ENCODE measurements around the gene NEGR1. TPM values are rescaled to one million over a fixed set of nuclear protein-coding genes. Genes with fewer than 3 reads are reported as not detected.

Gene NEGR1
- total RNA-seq, 4 donors from 2014 or later: 4.6 to 5.7 (median 5.0) TPM

DNA sequence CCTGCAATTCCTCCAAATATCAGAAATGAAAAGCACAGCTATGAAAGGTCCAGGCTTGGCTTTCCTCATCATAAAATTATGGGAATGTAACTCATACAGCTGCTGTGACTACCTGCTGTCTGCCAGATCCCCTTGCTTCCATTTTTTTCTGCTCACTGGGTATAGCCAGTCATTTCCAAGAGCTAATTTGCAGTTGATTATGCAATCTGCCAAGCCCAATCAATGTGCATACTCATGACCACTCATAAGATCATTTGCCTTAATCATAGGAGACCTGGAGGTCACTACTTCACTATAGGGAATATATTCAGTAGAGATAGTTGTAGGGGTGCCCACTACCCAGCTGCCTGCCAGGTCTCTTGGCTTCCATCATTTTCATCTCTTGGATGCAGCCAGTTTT is 783.8 kb downstream of the NEGR1 start:
- TF ChIP-seq, protein P1, sequence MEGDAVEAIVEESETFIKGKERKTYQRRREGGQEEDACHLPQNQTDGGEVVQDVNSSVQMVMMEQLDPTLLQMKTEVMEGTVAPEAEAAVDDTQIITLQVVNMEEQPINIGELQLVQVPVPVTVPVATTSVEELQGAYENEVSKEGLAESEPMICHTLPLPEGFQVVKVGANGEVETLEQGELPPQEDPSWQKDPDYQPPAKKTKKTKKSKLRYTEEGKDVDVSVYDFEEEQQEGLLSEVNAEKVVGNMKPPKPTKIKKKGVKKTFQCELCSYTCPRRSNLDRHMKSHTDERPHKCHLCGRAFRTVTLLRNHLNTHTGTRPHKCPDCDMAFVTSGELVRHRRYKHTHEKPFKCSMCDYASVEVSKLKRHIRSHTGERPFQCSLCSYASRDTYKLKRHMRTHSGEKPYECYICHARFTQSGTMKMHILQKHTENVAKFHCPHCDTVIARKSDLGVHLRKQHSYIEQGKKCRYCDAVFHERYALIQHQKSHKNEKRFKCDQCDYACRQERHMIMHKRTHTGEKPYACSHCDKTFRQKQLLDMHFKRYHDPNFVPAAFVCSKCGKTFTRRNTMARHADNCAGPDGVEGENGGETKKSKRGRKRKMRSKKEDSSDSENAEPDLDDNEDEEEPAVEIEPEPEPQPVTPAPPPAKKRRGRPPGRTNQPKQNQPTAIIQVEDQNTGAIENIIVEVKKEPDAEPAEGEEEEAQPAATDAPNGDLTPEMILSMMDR (IDR thresholded peaks at IDR 0.05 in 4 of 5, conservative IDR thresholded peaks at IDR 0.05 in 1 of 5): no peak
- no peak for TF ChIP-seq POLR2A (IDR thresholded peaks at IDR 0.05)
- intact Hi-C loops (cut with DNase I; ENCODE audit: low total_unique reads): no loop called here
- Histone ChIP-seq H3K27ac (no peak overlapping the region), H3K4me1 (no peaks in the 10 kb centered on the region), H3K27me3 (no peaks in the 10 kb centered on the region), H3K9me3 (no peaks in the 10 kb centered on the region), H3K4me3 (no peak overlapping the region), H3K36me3 (no peaks in the 10 kb centered on the region)
- DNase-seq (no peak), ATAC-seq (no peak)
- in situ Hi-C loops (cut with MboI; ENCODE audit: low sequenced_read_pairs in 4 of 4): no loop called here

DNA sequence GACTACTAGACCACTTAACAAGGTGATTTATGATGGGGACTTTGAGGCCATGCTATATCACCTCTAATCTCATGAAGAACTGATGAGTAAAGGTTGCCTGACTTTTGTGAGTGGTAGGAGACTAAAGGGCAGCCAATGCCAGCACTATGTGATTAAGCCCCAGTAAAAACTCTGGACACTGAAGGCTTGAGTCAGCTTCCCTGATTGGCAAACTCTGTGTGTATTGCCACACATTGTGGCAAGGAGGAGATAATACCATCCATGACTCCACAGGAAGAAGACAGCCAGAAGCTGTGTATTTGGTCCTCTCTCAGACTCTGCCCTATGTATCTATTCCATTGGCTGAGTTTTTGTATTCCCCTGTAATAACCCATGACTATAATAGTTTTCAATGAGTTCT is 788.2 kb downstream of the NEGR1 start:
- no peak overlapping the region for H3K27ac ChIP-seq
- no peaks in the 10 kb centered on the region for H3K4me1 ChIP-seq
- no peak overlapping the region for H3K4me3 ChIP-seq
- TF ChIP-seq, protein P1 (IDR thresholded peaks at IDR 0.05 in 4 of 5, conservative IDR thresholded peaks at IDR 0.05 in 1 of 5): no peak
- TF ChIP-seq POLR2A (IDR thresholded peaks at IDR 0.05): no peak
- no peaks in the 10 kb centered on the region for H3K27me3 ChIP-seq
- in situ Hi-C loops (cut with MboI; ENCODE audit: low sequenced_read_pairs in 4 of 4): no loop called here
- intact Hi-C loops (cut with DNase I; ENCODE audit: low total_unique reads): no loop called here
- DNase-seq (no peak), ATAC-seq (no peak)
- no peaks in the 10 kb centered on the region for H3K36me3 ChIP-seq
- H3K9me3 ChIP-seq: no peaks in the 10 kb centered on the region

DNA sequence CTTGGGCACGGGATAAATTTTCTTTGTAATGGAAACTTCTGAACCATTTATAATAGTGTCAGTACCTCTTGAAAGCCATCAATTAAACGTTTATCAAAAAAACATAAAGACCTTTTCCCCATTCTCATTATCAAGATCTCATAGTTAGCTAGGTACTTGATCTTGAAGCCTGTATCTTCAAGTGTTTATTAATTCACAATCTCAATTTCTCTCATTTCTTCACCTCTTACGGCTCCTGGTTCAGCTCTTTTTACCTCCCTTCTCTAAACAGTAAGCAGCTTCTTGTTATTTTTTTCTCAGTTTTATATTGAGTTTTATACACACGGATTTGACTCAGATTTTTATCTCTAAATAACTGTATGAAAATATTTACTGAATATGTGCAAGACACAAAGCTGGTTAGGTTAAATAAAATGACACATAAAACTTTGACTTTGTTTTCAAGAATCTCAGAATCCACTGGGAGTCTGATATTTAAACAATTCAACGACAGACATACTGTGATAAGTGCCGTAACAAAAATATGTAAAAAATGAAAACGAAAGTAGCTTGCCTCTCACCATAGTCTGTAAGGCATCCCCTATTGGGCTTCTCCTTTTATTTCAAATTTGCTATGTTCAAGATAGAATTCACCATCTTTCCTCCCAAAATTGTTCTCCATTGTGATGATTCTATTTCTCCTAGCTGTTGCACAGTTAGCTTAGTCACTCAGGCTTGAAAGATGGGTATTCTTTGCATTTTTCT is 789.9 kb downstream of the NEGR1 start:
- no peak overlapping the region for H3K4me3 ChIP-seq

DNA sequence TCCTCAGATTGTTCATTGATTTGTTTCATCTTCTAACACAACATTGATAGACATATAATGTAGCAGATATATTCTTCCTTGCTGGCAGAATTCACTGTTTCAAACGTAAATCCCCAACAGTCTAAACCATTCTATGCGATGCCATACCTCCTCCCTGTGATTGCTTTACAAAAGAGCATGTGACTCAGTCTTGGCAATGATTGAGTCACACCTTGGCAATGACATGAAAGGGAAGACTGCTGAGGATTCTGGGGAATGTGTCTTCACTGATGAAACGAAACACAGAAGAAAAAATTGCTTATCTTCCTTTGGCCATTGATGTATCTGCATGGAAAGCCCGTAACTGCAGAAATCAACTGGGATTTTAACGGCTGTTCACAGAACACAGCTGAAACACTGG is 791.9 kb downstream of the NEGR1 start:
- Histone ChIP-seq H3K4me1 (no peaks in the 10 kb centered on the region), H3K27me3 (no peaks in the 10 kb centered on the region), H3K4me3 (no peak overlapping the region), H3K9me3 (no peaks in the 10 kb centered on the region), H3K36me3 (no peaks in the 10 kb centered on the region), H3K27ac (no peak overlapping the region)
- TF ChIP-seq, protein P1 (IDR thresholded peaks at IDR 0.05 in 4 of 5, conservative IDR thresholded peaks at IDR 0.05 in 1 of 5): no peak
- no peak for TF ChIP-seq POLR2A (IDR thresholded peaks at IDR 0.05)
- ATAC-seq (no peak), DNase-seq (no peak)
- in situ Hi-C loops (cut with MboI; ENCODE audit: low sequenced_read_pairs in 4 of 4) (no loop called here), intact Hi-C loops (cut with DNase I; ENCODE audit: low total_unique reads) (no loop called here)

More for the DNA sequence above, 789.9 kb downstream of the NEGR1 start:
- Histone ChIP-seq H3K4me1 (no peaks in the 10 kb centered on the region), H3K36me3 (no peaks in the 10 kb centered on the region), H3K27ac (no peak overlapping the region), H3K27me3 (no peaks in the 10 kb centered on the region), H3K9me3 (no peaks in the 10 kb centered on the region)
- no peak for DNase-seq
- in situ Hi-C loops (cut with MboI; ENCODE audit: low sequenced_read_pairs in 4 of 4) (no loop called here), intact Hi-C loops (cut with DNase I; ENCODE audit: low total_unique reads) (no loop called here)
- no peak for ATAC-seq
- TF ChIP-seq, protein P1 (IDR thresholded peaks at IDR 0.05 in 4 of 5, conservative IDR thresholded peaks at IDR 0.05 in 1 of 5): no peak
- TF ChIP-seq POLR2A (IDR thresholded peaks at IDR 0.05): no peak
